AG09309 (cell line): Measurements from ENCODE around the gene CDH20.

Experiments used
- DNase-seq: peaks from one replicate; pipeline ENCODE4 v3.0.0-alpha.2; 2010; ENCODE audit warnings: low read depth
- H3K4me3 ChIP-seq: 2 replicates; pipeline ENCODE4 v1.5.1; 2011; ENCODE audit warnings: mild to moderate bottlenecking, low read depth, low read length, moderate library complexity; ENCODE audit not compliant: control insufficient read depth
- TF ChIP-seq, protein P1 (sequence below): IDR thresholded peaks from 2 replicates; pipeline ENCODE4 v1.5.1; 2011; ENCODE audit warnings: mild to moderate bottlenecking, low read depth, low read length, inconsistent platforms; ENCODE audit not compliant: insufficient read depth, control insufficient read depth; ENCODE audit errors: missing control alignments

Gene CDH20

DNA sequence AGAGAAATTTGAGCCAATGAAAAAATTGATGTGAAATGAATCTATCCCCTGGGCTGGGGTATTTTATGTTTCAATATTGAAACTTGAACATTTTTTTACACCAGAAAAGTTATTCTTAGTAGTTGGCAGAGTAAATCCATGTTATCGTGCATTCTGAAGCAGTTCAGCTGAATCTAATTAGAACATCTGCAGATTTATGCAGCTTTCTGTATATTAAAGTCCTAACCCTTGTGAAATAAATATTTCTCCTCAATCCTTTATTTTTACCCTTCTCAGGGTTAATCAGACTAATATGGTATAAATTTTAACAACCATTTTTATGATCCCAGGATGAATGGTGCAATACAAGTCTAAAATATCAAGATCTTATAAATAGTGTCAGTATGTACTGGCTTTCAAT lies 69.5 kb downstream of the CDH20 start:
- H3K4me3 ChIP-seq: no peak overlapping the region
- TF ChIP-seq, protein P1, sequence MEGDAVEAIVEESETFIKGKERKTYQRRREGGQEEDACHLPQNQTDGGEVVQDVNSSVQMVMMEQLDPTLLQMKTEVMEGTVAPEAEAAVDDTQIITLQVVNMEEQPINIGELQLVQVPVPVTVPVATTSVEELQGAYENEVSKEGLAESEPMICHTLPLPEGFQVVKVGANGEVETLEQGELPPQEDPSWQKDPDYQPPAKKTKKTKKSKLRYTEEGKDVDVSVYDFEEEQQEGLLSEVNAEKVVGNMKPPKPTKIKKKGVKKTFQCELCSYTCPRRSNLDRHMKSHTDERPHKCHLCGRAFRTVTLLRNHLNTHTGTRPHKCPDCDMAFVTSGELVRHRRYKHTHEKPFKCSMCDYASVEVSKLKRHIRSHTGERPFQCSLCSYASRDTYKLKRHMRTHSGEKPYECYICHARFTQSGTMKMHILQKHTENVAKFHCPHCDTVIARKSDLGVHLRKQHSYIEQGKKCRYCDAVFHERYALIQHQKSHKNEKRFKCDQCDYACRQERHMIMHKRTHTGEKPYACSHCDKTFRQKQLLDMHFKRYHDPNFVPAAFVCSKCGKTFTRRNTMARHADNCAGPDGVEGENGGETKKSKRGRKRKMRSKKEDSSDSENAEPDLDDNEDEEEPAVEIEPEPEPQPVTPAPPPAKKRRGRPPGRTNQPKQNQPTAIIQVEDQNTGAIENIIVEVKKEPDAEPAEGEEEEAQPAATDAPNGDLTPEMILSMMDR: no peak
- DNase-seq: peak; percentile 53

DNA sequence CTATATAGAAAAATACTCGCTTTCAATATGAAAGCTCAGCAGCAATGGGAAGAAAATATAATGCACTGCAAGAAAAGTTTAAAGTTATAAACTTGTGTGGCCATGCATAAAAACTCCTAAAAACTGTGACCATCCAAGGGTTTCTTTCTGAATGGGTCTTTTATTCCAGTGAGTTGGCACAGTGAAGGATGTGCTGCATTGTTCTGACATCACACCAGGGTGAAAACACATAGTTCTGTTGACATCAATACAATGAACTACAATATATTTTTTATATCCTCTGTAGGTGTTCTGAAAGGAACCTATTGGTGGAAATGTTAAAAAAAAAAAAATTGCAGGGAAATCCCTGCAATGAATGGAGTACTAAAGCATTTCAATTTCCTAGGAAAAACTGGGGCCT lies 80.2 kb downstream of the CDH20 start:
- DNase-seq: no peak
- no peak overlapping the region for H3K4me3 ChIP-seq
- TF ChIP-seq, protein P1: no peak

DNA sequence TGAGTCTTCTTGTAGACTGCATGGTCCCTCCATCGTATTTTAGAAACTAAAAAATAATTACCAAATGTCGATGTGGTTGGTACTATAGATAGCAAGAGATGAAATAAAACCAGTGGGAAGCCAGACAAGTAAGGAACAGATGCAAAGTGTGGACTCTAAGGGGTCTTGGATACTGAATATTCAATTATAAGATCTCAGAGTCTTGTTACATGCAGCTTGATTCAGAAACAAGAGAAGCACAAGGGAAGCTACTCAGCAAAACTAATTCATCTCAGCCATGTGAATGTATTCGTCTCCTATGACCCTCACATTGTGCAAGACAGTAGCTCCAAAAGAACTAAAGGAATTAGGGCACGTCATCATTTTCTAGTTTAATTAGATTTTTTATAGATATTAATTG lies 80.9 kb downstream of the CDH20 start:
- no peak for DNase-seq
- TF ChIP-seq, protein P1: no peak
- H3K4me3 ChIP-seq: no peak overlapping the region

DNA sequence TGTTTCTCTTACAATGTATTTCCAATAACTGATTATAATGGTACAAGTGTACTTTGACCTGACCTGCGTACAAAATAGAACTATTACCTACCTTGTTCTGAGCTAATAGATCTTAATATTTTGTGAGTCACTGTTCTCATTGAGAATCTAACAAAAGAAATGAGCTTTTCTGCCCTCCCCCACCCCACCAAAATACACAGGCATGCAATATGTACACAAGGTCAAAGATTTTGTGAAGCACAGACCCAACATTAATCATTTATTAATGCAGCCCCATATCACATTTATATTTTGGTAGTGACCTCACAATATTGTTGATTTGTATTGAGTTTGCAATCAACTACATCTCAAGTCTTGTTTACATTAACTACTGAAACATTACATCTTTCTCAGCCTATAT lies 86.5 kb downstream of the CDH20 start:
- TF ChIP-seq, protein P1: no peak
- DNase-seq: no peak
- H3K4me3 ChIP-seq: no peak overlapping the region

DNA sequence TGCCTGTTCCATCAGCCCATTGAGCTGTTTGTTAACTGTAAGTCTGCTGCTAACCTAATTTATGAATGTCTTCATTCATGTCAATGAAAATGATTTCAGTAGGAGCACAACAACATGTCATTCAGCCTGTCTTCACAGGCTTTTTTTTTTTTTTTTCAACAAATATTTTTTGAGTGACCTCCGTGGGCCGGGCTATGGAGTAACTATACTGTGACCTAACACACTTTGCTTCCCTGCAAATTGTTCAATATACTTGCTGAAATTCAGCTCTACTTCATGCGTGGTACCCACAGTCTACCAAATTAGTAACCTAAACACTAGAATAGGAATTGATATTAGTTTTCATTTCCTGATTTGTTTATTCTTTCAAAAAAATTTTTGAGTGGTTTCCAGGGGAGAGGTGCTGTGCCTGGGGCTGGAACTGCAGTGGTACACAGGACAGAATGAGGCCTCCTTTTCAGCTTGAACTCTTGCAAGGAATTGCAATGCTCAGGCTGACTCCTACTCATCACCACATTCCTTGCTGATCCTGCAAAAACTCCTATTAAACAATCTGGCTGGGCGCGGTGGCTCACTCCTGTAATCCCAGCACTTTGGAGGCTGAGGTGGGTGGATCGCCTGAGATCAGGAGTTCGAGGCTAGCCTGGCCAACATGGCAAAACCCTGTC lies 87.1 kb downstream of the CDH20 start:
- TF ChIP-seq, protein P1: no peak
- no peak overlapping the region for H3K4me3 ChIP-seq
- DNase-seq: no peak

DNA sequence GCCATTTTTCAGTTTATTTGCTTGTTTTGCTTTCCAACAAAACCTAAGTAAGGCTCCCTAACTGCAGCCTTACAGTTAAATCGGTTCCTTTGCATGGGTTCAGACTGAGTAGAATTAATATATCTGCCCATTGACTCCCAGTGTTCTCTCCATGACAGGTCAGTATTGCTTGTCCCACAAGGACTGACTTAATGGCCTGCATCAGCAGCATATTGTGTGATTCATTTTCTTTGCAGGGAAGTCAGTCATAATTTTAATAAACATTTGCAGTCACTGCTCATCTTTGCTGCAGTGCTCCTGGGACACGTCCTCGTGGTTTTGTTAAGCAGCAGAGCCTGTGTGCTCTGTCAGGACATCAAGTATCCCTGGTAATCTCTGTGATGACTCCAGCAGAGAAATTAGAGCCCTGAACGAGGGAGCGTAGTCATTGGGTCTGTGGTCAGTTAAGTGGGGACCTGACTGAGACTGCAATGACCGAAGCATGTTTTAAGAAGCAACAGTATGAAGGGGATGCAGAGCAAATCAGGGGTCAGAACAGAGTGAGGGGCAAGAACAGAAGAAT lies 93.3 kb downstream of the CDH20 start:
- DNase-seq: no peak
- H3K4me3 ChIP-seq: no peak overlapping the region
- TF ChIP-seq, protein P1: no peak
